GM18498 (cell line): Measurements from ENCODE around the gene AEBP1.

Experiments
- ATAC-seq: cut with Tn5 transposase; IDR thresholded peaks from one replicate; pipeline ENCODE4 v1.9.1; 2021; ENCODE audit warnings: mild to moderate bottlenecking, moderate library complexity; ENCODE audit not compliant: unreplicated experiment

The AEBP1 gene

GRCh38 chr7:44139311-44140010 is 35.3 kb downstream of the AEBP1 start:
- ATAC-seq, result no peak

GRCh38 chr7:44140341-44140740 is 36.2 kb downstream of the AEBP1 start:
- ATAC-seq, result no peak

DNA sequence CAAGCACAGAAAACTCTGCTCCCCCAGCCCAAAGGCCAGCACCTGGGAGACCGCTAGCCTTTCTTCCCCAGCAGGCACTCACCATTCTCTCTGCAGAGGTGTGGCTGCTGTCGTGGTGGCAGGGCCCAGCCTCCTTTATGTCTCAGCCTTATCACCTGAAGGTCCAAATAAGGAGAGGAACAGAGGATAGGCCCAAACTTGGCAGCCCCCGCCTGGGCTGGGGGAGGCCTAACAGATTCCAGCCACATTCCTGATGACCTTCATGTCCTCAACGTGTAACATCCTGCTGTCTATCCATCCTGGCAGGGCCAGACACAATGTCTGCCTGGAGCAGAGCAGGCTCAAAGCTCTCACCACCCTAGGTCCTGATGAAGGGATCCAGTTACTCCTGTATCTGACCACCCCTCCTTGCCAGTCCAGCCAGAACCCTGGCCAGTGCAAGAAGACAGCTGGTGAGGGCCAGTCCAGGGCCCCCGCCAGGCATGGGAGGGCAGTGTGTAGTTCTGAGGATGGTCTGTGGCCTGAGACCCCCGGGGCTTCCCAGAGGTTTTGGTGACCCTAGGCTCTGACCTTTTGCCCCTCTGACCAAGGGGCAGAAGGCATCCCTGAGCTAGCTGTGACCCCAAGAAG is 37.2 kb downstream of the AEBP1 start, which contains the start of gene MYL7:
Gene MYL7 (minus strand): TSS at position 112 of the 630 bp plus-strand sequence. CDS start 27 bp downstream, at position 85.
- no peak for ATAC-seq

GRCh38 chr7:44142028-44142427 is 37.9 kb downstream of the AEBP1 start:
- no peak for ATAC-seq

- no peak for ATAC-seq
Measured at GRCh38 chr7:44143646-44144250, 39.6 kb downstream of the AEBP1 start.

GRCh38 chr7:44144426-44144967 is 40.4 kb downstream of the AEBP1 start:
- no peak for ATAC-seq

- no peak for ATAC-seq
Measured at GRCh38 chr7:44144968-44145478, 40.9 kb downstream of the AEBP1 start.

DNA sequence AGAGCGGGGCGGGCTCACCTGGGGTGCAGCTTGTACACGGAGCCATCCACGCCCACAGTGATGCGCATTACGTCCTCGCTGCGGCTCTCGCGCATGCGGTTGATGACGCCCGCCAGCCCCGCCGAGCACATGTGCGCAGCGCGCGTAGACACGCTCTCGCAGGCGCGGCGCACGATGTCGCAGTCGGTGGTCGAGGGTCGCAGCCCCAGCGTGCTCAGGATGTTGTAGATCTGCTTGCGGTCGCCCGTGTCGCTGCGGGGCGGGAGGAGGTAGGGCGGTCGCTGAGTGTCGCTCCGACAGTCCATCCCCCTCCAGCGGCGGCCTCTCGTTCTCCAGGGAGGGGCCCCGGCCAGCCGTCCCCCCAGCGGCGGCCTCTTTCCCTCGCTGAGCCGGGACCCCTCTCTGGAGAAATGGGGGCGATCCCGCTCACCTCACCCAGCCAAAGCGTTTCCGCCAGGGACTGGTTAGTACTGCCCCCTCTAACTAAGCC is 41.4 kb downstream of the AEBP1 start:
- no peak for ATAC-seq

- no peak for ATAC-seq
Measured at GRCh38 chr7:44145969-44146911, 42.1 kb downstream of the AEBP1 start.

DNA sequence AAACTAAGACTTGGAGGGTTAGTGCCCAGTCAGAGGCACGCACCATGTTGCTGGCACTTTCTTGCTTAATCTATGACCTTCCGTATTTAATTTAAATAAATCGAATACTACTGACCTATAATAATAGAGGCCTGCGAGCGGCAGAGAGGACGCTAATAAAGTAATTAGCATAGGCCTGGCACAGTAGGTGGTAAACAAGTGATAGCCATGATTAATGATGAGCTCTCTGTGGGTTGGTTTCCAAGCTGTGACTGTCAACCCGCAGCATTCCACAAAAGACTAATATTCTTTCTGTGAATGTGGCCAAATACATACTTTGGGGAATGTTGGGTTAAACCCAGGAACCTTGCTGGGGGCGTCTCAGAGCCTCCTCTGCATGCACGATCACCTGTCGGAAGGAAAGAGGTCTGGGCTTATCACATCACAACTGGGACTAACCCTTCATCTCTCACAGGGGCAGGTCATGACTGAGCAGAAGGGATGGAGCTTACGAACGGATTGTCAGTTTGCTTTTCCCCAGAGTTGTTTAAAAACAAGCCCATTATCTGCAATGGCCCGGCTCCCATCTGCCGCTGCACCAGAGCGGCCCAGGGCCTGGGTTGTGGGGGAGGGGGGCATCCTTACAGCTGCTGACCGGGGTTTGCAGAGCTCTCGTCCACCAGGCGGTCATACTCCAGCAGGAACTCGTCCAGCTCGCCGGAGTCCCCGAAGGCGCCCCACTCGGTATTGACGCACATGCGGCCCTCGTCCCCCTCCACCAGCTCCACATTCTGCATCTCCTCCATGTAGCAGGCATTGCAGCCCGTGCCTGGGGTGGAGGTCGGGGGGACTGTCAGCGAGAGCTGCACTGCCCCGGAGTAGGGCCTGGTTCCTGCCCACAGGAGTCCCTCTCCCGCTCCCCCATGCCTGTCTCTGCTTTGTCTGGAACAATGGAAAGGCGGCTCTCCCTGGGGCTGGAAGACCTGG is 43.2 kb downstream of the AEBP1 start:
- no peak for ATAC-seq

- no peak for ATAC-seq
Measured at GRCh38 chr7:44148166-44148565, 44.0 kb downstream of the AEBP1 start.

DNA sequence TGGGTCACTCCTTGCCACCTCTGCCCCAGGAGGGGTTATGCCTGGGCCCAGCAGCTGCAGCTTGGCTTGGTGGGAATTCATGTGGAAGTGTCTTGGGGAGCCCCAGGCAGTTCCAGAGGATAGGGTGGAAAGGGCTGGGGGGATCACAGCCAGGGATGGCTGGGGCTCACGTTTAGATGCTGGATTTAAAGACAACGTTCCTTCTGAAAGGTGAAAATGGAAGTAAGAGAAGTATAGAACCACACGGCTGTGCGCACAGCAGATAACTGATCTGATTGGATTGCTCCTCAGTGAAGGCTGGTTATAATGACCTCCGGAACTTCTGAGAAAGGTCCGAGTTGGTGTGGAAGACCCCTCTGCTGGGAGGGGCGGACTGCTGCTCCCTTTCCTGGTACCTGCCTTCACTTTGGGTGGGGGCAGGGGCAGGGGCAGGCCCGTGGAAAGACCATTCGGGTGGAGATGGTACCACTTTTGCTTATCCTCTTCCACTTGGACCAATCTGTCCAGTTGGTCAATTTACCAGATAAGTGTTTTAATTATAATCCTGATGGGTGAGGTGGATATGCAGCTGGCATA is 44.9 kb downstream of the AEBP1 start:
- no peak for ATAC-seq

- ATAC-seq, result no peak
Measured at GRCh38 chr7:44149571-44150465, 45.7 kb downstream of the AEBP1 start.

- no peak for ATAC-seq
Measured at GRCh38 chr7:44150466-44150832, 46.3 kb downstream of the AEBP1 start.

GRCh38 chr7:44150966-44151941 is 47.1 kb downstream of the AEBP1 start:
- ATAC-seq, result no peak

GRCh38 chr7:44151956-44152355 is 47.8 kb downstream of the AEBP1 start:
- ATAC-seq, result no peak
